K562 (cell line): ENCODE measurements around the gene ARL8A. TPM values are rescaled to one million over a fixed set of nuclear protein-coding genes. Genes with fewer than 3 reads are reported as not detected.

Source experiments
- CCAR2 ChIP-seq: fragments of 200-400 bp; formaldehyde crosslinking; IDR thresholded peaks from 2 replicates; pipeline ENCODE4 v1.6.1; 2017; ENCODE audit warnings: mild to moderate bottlenecking, low read depth, low read length
- DDX20 ChIP-seq: fragments of 450-650 bp; IDR thresholded peaks from 2 replicates; pipeline ENCODE4 v1.6.1; 2016; ENCODE audit warnings: missing genetic modification characterization, low read depth, mild to moderate bottlenecking, missing compliant biosample characterization, moderate library complexity
- FOXK2 ChIP-seq, 2 experiments: fragments of 450-650 bp; IDR thresholded peaks in 1 of 2; conservative IDR thresholded peaks in 1 of 2; 2 replicates each; pipeline ENCODE4 v1.6.1; 2016; ENCODE audit warnings: low read depth in 2 of 2, mild to moderate bottlenecking in 1 of 2
- MITF ChIP-seq: IDR thresholded peaks from 2 replicates; pipeline ENCODE4 v1.6.1; 2014; ENCODE audit warnings: antibody characterized with exemption
- POLR2A ChIP-seq: fragments of 450-650 bp; conservative IDR thresholded peaks from 2 replicates; pipeline ENCODE4 v1.6.1; 2016
- RHOXF2B ChIP-seq: fragments of 250-450 bp; sonication (Bioruptor Pico); conservative IDR thresholded peaks from 2 replicates; pipeline ENCODE4 v1.5.1; 2021
- SIN3B ChIP-seq: fragments of 450-650 bp; IDR thresholded peaks from 2 replicates; pipeline ENCODE4 v1.6.1; 2017; ENCODE audit warnings: low read depth, mild to moderate bottlenecking, moderate library complexity
- SRSF3 ChIP-seq: fragments of 200-400 bp; formaldehyde crosslinking; IDR thresholded peaks from 2 replicates; pipeline ENCODE4 v1.6.1; 2016; ENCODE audit warnings: mild to moderate bottlenecking, low read length, moderate library complexity; ENCODE audit not compliant: insufficient read depth
- TARDBP ChIP-seq: fragments of 450-650 bp; IDR thresholded peaks from 2 replicates; pipeline ENCODE4 v1.6.1; 2016
- TBP ChIP-seq: optimal IDR thresholded peaks from 2 replicates; pipeline ENCODE3; 2011; ENCODE audit warnings: low read depth, low read length, improper control_type of control experiment
- THRB ChIP-seq: fragments of 450-650 bp; formaldehyde crosslinking; conservative IDR thresholded peaks from 2 replicates; pipeline ENCODE4 v1.4.0; 2022; ENCODE audit warnings: mild to moderate bottlenecking, missing genetic modification characterization
- U2AF2 ChIP-seq: fragments of 200-400 bp; formaldehyde crosslinking; optimal IDR thresholded peaks from 2 replicates; pipeline ENCODE3; 2017; ENCODE audit warnings: low read depth, mild to moderate bottlenecking, low read length
- ZBTB17 ChIP-seq: fragments of 450-650 bp; formaldehyde crosslinking; IDR thresholded peaks from 2 replicates; pipeline ENCODE4 v1.4.0; 2020; ENCODE audit warnings: mild to moderate bottlenecking
- ZNF318 ChIP-seq, 2 experiments: fragments of 450-650 bp; IDR thresholded peaks; 2 replicates each; pipeline ENCODE4 v1.6.1; 2016; ENCODE audit warnings: mild to moderate bottlenecking in 2 of 2, borderline replicate concordance in 1 of 2, low read depth in 1 of 2, moderate library complexity in 1 of 2
- ZNF395 ChIP-seq: fragments of 200-800 bp; sonication (Bioruptor generic); IDR thresholded peaks from 2 replicates; pipeline ENCODE4 v1.6.1; 2017; ENCODE audit warnings: missing genetic modification characterization, missing compliant biosample characterization
- polyA plus RNA-seq, 8 experiments: library from polyadenylated mRNA; depleted of rRNA in 4 of 8; stranded (reverse) in 5 of 8; unstranded in 3 of 8; fragments of >200 nt; fragmentation: Nextera tagmentation in 2 of 8; fragmentation: Illumina TruSeq in 1 of 8; extraction: Ambion mirVana in 2 of 8; extraction: Trizol in 1 of 8; gene quantifications; 2 replicates each; pipeline versions ENCODE4 v1.2.1 to v1.2.3, GENCODE V29; 2011 to 2014; ENCODE audit warnings: inconsistent platforms in 1 of 8, missing spikeins in 1 of 8
- total RNA-seq, 7 experiments: library from RNA; depleted of rRNA in 6 of 7; stranded (reverse); fragments of >200 nt in 6 of 7; fragmentation: Illumina TruSeq in 2 of 7; extraction: Trizol in 2 of 7; gene quantifications; 2 replicates each; pipeline versions ENCODE4 v1.2.1 to v1.2.3, GENCODE V29; 2011 to 2021; ENCODE audit warnings: low replicate concordance in 1 of 7

The ARL8A gene
- total and polyA plus RNA-seq, 9 of the 15 experiments (the other 6 are each of a cell fraction or from before 2014, with no cell fraction given) = 0.17 to 27.3 (median 15.6) TPM

- TF ChIP-seq ZNF318 (IDR thresholded peaks at IDR 0.05; ENCODE audit: borderline replicate concordance in 1 of 2, low read depth in 1 of 2) = no peak
- TF ChIP-seq POLR2A = peak; percentile 37; the same call in 1 of the 2 replicates
- TF ChIP-seq TBP = no peak
- no peak for TF ChIP-seq SRSF3
- TF ChIP-seq MITF = no peak
- TF ChIP-seq THRB = no peak
- TF ChIP-seq DDX20 (tag) = no peak
- TF ChIP-seq SIN3B = no peak
- no peak for TF ChIP-seq U2AF2
- TF ChIP-seq ZNF395 (CRISPR knock-in tag) = peak; percentile 46
- no peak for TF ChIP-seq CCAR2
- no peak for TF ChIP-seq RHOXF2B
- peak; percentile 69 to 81 for TF ChIP-seq FOXK2 (conservative IDR thresholded peaks at IDR 0.05 in 1 of 2, IDR thresholded peaks at IDR 0.05 in 1 of 2; ENCODE audit: low read depth in 2 of 2)
- no peak for TF ChIP-seq TARDBP
- TF ChIP-seq ZBTB17 = 0 out of 2 replicates have a peak, but pooled peaks have one; percentile 14
These were observed 21.7 kb upstream of the ARL8A start (continued) for GRCh38 chr1:202165942-202166843.
